8988T (cell line): ENCODE results near the gene FAM168B.
"Not testable (repeated sequence)": the region's sequence is repeated elsewhere in the genome, so short reads cannot be mapped to it uniquely, and the experiment has no call there.

Experiments
- DNase-seq: peaks from one replicate; pipeline ENCODE4 v3.0.0; 2011

Gene FAM168B

GRCh38 chr2:131094463-131095281, 1.4 kb upstream of the FAM168B start:
- DNase-seq, result no peak

- DNase-seq, result peak; percentile 45
Measured at GRCh38 chr2:131093696-131094462, 619 bp upstream of the FAM168B start.

GRCh38 chr2:131092458-131093005, 728 bp downstream of the FAM168B start:
- DNase-seq, result no peak

GRCh38 chr2:131085646-131086045, 7.6 kb downstream of the FAM168B start:
- DNase-seq, result no peak

GRCh38 chr2:131081190-131081589, 12.1 kb downstream of the FAM168B start:
- no peak for DNase-seq

- DNase-seq, result not testable (repeated sequence)
Measured at GRCh38 chr2:131079931-131080330, 13.3 kb downstream of the FAM168B start.

GRCh38 chr2:131077966-131078365, 15.3 kb downstream of the FAM168B start:
- no peak for DNase-seq

- no peak for DNase-seq
Measured at GRCh38 chr2:131077182-131077846, 15.9 kb downstream of the FAM168B start.

GRCh38 chr2:131076707-131077106, 16.6 kb downstream of the FAM168B start:
- no peak for DNase-seq

GRCh38 chr2:131075578-131075977, 17.7 kb downstream of the FAM168B start:
- not testable (repeated sequence) for DNase-seq

GRCh38 chr2:131068172-131068571, 25.1 kb downstream of the FAM168B start:
- not testable (repeated sequence) for DNase-seq

- DNase-seq, result no peak
Measured at GRCh38 chr2:131067465-131068125, 25.7 kb downstream of the FAM168B start.

GRCh38 chr2:131064589-131065512, 28.4 kb downstream of the FAM168B start:
- no peak for DNase-seq

GRCh38 chr2:131063501-131064283, 29.6 kb downstream of the FAM168B start:
- DNase-seq, result no peak

GRCh38 chr2:131058920-131059319, 34.3 kb downstream of the FAM168B start:
- DNase-seq, result no peak

GRCh38 chr2:131058214-131058843, 34.9 kb downstream of the FAM168B start:
- DNase-seq, result no peak

- DNase-seq, result no peak
Measured at GRCh38 chr2:131056932-131057287, 36.4 kb downstream of the FAM168B start.

GRCh38 chr2:131056204-131056931, 36.9 kb downstream of the FAM168B start:
- no peak for DNase-seq
